ENCODE measurements around the gene ELFN1. TPM values are rescaled to one million over a fixed set of nuclear protein-coding genes. Genes with fewer than 3 reads are reported as not detected.
"Not testable (repeated sequence)": the region's sequence is repeated elsewhere in the genome, so short reads cannot be mapped to it uniquely, and the experiment has no call there.

The ELFN1 gene
- total RNA-seq, 3 donors from 2014 or later: 0.26 to 0.44 (median 0.41) TPM

DNA sequence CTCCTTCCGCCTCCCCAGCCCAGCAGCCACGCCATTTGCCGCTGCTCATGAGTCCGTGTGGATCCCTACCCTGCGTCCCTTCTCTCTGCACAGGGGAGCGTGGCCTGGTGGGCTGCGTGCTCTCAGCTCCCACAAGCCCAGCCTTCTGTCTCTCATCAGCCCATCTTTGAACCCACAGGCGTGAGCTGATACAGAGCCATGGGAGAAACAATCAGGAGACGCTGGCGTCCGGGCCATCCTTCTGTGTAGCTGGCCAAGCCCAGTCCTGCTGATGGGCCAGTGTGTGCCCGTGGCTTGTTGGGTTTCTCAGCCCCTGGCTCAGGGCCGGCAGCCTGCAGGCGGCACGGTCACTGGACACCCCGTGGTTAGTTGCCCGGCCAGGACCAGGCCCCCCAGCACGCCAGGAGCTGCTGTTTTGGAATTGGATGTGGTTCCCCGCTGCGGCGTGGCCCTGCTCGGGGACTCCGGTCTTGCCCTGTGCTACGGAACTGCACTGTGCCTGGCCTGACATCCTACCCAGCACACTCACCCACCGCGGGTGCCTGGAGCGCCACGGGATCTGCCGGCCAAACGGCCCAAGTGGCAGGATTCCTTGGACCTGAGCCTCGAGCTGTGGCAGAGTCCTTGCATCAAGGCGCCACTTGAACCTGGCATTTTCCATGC lies 88.9 kb downstream of the ELFN1 start:
- Histone ChIP-seq H3K9me3 (peaks cover 10% of the 10 kb centered on the region), H3K4me3 (no peak overlapping the region), H3K4me1 (ENCODE audit: low read depth) (no peaks in the 10 kb centered on the region), H3K36me3 (ENCODE audit: low read depth) (no peaks in the 10 kb centered on the region)
- DNase-seq (no peak), ATAC-seq (peak; percentile 11)
- TF ChIP-seq CTCF (IDR thresholded peaks at IDR 0.05): no peak
- intact Hi-C loops (cut with DNase I, micrococcal nuclease): no loop called here

DNA sequence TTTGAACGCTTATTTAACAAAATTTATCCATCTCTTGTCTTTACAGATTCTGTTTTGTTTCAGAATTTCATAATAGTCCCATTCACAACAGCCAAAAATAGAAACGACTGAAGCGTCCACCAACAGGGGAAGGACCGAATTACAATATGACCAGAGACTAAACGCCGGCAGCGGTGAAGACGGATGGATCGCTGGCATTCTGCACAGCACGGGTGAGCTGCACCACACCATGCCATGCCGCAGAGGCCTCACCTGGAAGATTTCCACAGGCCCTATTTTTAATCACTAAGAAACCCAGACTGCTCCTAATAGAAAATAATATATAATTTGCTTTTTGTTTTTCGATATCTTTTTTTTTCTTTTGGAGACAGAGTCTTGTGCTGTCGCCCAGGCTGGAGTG lies 91.0 kb downstream of the ELFN1 start:
- no peak for DNase-seq
- ATAC-seq: no peak
- no peak for TF ChIP-seq CTCF (IDR thresholded peaks at IDR 0.05)
- Histone ChIP-seq H3K9me3 (peaks cover 16% of the 10 kb centered on the region), H3K4me3 (no peak overlapping the region), H3K36me3 (ENCODE audit: low read depth) (no peaks in the 10 kb centered on the region), H3K4me1 (ENCODE audit: low read depth) (no peaks in the 10 kb centered on the region)
- intact Hi-C loops (cut with DNase I, micrococcal nuclease): no loop called here

- Histone ChIP-seq H3K4me1 (ENCODE audit: low read depth) (no peaks in the 10 kb centered on the region), H3K9me3 (peaks cover 16% of the 10 kb centered on the region), H3K4me3 (no peak overlapping the region), H3K36me3 (ENCODE audit: low read depth) (no peaks in the 10 kb centered on the region)
- intact Hi-C loops (cut with DNase I, micrococcal nuclease): no loop called here
- DNase-seq: no peak
- no peak for TF ChIP-seq CTCF (IDR thresholded peaks at IDR 0.05)
- no peak for ATAC-seq
These were observed 91.7 kb downstream of the ELFN1 start for GRCh38 chr7:1761774-1762173.

DNA sequence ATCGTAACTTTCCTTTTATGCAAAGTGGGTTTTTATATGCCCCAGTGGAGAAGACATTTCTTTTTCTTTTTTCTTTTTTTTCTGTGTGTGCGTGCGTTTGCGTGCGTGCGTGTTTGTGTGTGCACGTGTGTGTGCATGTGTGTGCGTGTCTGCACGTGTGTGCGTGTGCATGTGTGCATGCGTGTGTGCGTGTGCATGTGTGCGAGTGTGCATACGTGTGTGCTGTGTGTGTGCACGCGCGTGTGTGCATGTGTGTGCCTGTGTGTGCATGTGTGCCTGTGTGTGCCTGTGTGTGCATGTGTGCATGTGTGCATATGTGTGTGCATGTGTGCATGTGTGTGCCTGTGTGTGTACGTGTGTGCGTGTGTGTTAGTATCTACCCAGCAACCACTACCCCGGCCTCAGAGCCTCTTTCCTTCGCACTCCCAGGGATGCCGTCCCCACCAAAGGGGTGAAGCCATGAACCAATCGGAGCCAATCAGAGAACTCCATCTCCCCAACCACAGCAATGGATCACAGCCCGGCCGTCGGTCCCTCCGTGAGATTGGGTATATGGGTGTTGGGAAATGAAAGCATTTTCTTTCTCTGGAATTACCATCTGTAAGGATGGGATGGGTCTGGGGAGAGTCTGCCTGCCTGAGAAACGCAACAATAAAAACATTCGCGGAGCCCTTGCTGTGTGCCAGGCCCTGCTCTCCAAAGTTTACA lies 92.3 kb downstream of the ELFN1 start:
- Histone ChIP-seq H3K4me3 (no peak overlapping the region), H3K36me3 (ENCODE audit: low read depth) (no peaks in the 10 kb centered on the region), H3K4me1 (ENCODE audit: low read depth) (no peaks in the 10 kb centered on the region), H3K9me3 (peaks cover 16% of the 10 kb centered on the region)
- ATAC-seq: no peak
- no peak for DNase-seq
- no peak for TF ChIP-seq CTCF (IDR thresholded peaks at IDR 0.05)
- intact Hi-C loops (cut with DNase I, micrococcal nuclease): no loop called here

DNA sequence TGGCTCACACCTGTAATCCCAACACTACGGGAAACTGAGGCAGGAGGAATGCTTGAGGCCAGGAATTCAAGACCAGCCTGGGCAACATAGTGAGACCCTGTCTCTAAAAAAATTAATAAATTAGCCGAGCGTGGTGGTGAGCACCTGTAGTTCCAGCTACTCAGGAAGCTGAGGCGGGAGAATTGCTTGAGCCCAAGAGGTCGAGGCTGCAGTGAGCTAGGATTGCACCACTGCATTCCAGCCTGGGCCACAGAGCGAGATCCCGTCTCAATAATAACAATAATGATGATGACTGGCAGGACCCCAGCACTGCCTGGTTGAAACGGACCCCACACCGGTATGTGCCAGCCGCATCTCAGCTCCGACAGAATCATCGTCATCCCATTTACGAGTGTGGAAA lies 93.0 kb downstream of the ELFN1 start:
- ATAC-seq: no peak
- Histone ChIP-seq H3K4me1 (ENCODE audit: low read depth) (no peaks in the 10 kb centered on the region), H3K36me3 (ENCODE audit: low read depth) (no peaks in the 10 kb centered on the region), H3K9me3 (peaks cover 16% of the 10 kb centered on the region), H3K4me3 (no peak overlapping the region)
- DNase-seq: no peak
- intact Hi-C loops (cut with DNase I, micrococcal nuclease): no loop called here
- no peak for TF ChIP-seq CTCF (IDR thresholded peaks at IDR 0.05)

- H3K4me3 ChIP-seq; intact Hi-C loops (cut with DNase I, micrococcal nuclease); DNase-seq; ATAC-seq; H3K4me1 ChIP-seq (ENCODE audit: low read depth); H3K36me3 ChIP-seq (ENCODE audit: low read depth): not testable (repeated sequence)
- H3K9me3 ChIP-seq: peaks cover 16% of the 10 kb centered on the region
These were observed 93.8 kb downstream of the ELFN1 start for GRCh38 chr7:1763911-1764310.
